ENCODE measurements around the gene AARSD1.
A peak's percentile ranks its signal among the peaks of the same experiment; 100 is the strongest.
"Not testable (repeated sequence)": the region's sequence is repeated elsewhere in the genome, so short reads cannot be mapped to it uniquely, and the experiment has no call there.

Gene AARSD1

DNA sequence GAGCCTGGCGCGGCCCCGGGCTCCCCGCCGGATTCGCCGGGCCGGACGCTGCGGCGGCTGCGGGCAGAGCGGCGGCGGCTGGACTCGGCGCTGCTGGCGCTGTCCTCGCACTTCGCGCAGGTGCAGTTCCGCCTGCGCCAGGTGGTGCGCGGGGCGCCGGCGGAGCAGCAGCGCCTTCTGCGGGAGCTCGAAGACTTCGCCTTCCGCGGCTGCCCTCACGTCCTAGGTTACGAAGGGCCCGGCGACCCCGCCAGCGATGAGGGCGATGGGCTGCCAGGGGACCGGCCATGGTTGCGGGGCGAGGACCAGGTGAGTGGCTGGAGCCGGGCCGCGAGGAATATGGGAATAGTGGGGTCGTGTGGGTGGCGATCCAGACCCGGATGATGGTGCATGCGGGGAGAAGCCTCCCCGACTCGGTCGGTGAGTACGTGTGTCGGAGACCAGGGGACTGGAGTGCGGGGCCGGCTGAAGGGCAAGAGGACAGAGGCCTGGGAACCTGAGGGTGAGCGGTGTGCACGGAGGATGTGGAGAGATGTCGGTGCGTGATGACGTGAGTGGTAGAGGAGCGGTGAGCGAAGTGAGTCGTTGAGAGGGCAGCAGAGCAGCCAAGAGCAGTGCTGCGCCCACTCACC lies 16.6 kb upstream of the AARSD1 start:
- peak; percentile 25 for DNase-seq (ENCODE audit: low read depth, low spot score)

DNA sequence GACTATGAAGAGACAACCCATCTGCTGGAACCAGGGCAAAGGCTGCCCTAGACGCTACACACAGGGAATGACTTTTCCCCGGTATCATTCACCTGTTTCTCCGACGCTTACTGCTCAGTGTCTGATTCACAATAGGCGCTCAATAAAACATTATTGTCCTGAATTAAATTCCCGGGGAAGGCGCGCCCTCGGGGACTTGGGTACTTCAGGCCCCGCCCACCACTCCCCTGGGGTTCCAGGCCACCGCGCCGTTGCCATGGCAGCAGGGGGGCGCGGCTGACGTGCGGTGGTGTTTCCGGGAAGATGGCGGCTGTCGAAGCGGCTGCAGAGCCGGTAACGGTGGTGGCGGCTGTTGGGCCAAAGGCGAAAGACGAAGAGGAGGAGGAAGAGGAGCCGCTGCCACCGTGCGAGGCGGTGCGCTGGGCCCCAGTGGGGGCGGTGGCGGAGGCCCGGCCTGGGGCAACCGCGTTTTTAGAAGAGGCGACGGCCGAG lies 16.1 kb upstream of the AARSD1 start, which contains the start of gene RUNDC1:
RUNDC1 (plus strand) TSS at position 292 of the 492 bp plus-strand sequence; CDS start at position 304, 12 bp downstream.
- DNase-seq (ENCODE audit: low read depth, low spot score): peak; percentile 81

DNA sequence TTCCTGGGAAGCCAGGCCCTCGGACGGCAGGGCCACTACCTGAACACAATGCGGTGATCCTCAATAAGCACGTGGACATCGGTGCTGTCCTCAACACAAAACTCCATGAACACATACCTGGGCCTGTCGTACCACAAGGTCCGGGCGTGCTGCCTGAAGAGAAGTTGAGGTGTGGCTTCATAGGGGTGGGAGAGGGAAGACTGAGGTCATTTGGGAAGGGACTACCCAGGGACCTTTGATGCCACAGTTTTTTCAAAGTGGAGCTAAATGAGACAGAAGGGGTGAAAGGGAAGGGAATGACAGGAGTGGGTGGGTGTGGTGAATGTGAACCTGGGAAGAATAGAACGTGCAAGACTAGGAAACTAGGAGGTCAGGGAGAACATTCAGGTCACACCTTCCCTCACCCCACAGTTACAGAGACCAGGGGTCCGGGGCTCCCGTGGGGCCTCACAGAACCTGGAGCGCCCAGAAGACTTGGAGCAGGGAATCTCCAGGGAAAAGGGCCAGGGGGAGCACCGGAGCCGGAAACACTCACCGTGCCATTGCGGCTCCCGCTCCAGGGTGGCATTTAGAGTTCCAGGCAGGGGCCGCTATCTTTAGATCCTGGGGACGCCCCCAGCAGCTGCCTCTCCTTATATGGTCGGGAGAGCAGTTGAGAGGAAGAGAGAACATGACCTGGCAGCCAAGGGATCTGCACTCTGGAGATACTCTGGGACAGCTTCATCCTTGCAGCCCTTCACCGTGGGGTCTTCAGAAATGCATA lies 15.4 kb upstream of the AARSD1 start, which contains the start of gene PTGES3L:
PTGES3L (minus strand) TSS at position 570 of the 763 bp plus-strand sequence; CDS start at position 543, 27 bp downstream.
- DNase-seq (ENCODE audit: low read depth, low spot score): no peak

DNA sequence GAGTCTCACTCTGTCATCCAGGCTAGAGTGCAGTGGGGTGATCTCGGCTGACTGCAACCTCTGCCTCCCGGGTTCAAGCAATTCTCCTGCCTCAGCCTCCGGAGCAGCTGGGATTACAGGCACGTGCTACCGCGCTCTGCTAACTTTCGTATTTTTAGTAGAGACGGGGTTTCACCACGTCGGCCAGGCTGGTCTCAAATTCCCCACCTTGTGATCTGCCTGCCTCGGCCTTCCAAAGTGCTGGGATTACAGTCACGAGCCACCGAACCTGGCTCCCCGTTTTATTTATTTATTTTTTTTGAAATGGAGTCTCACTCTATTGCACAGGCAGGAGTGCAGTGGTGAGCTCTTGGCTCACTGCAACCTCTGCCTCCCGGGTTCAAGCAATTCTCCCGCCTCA lies 11.4 kb upstream of the AARSD1 start:
- not testable (repeated sequence) for DNase-seq (ENCODE audit: low read depth, low spot score)

DNA sequence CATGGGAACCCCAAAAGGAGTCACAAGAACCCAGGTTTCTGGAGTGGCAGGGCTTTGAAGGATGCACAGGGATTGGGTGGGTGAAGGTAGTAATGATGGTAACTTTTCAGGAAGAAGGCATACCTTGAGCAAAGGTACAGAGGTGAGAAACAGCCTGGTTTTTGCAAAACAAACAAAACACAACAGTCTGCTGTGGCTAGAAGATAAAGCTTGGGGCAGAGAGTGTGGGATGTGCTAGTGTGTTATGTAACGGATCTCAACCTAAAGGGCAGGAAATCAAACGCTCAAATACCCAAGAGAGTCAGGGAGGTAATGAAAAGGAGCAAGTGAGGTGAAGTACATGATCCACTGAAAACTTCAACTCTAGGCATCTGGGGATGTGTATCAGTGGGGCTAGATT lies 11.0 kb upstream of the AARSD1 start:
- DNase-seq (ENCODE audit: low read depth, low spot score): no peak

DNA sequence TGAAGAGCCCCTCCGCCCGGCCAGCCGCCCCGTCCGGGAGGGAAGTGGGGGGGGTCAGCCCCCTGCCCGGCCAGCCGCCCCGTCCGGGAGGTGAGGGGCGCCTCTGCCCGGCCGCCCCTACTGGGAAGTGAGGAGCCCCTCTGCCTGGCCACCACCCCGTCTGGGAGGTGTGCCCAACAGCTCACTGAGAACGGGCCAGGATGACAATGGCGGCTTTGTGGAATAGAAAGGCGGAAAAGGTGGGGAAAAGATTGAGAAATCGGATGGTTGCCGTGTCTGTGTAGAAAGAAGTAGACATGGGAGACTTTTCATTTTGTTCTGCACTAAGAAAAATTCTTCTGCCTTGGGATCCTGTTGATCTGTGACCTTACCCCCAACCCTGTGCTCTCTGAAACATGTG lies 9.1 kb upstream of the AARSD1 start:
- DNase-seq (ENCODE audit: low read depth, low spot score): not testable (repeated sequence)

DNA sequence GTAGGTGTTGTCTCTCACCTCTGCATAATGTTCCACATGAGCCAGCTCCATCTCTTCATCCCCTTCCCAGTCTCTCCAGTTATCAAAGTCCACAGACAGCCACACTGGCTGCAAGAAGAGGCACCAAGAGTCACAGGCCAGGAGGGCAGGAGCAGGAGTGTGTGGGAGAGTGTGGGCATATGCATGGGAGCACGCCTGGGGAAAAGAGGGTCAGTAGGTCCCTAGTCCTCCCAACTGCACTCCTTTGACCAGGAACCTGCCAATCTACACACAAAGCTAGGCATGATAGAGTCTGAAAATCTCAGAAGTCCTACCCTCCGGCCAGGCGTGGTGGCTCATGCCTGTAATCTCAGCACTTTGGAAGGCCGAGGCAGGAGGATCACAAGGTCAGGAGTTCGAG lies 7.3 kb upstream of the AARSD1 start:
- no peak for DNase-seq (ENCODE audit: low read depth, low spot score)

DNA sequence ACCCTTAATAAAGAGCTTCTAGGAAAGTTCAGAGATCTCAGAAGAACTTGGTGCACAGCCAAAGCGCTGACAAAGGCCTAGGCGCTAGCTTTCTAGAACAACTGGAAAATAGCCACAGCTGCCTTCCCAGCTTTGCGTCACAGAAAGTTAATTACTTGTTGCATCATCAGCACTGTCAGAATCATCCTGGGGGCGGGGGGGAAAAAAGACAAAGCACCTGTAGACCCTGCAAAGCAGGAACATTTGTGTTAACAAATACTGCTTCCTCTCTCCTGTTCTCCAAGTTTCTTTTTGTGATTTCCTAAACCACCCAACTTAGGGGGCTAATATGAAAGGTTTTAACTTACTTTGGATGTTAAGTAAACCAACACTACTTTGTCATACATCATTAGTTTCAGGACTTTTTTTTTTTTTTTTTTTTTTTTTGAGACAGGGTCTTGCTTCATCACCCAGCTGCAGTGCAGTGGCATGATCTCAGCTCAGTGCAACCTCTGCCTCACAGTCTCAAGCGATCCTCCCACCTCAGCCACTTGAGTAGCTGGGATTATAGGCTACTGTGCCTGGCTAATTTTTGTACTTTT lies 4.8 kb upstream of the AARSD1 start:
- DNase-seq (ENCODE audit: low read depth, low spot score): no peak

DNA sequence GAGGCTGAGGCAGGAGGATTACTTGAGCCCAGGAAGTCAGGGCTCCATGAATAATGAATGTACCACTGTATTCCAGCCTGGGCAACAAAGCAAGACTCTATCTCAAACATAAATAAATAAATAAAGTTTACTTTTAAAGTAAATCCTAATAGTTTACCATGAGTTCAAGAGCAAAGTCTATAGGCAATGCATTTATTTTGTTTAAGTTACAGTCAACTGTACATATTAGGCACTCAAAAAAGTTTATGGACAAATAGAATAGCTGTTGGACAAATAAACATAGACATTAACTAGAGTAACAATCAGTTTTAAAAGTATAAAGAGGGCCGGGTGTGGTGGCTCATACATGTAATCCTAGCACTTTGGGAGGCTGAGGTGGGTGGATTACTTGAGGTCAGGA lies 3.7 kb upstream of the AARSD1 start:
- no peak for DNase-seq (ENCODE audit: low read depth, low spot score)

DNA sequence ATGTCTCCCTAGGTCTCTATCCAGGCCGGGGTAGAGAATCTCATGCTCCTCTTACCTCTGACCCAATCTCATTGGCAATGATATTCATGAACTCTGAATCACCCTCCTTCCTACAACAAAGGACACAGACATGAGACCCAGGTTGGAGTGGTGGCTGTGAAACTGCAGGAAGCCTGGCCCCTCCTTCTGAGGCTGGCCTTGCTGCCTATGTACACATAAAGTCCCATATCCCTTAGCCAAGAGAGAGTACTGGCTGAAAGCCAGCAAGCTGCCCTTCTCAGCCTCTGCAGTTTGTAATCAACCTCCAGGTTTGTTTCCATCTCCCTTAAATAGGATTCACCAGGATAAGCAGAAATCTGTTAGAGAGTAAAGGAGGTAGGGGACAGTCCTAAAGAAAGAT lies 10.6 kb downstream of the AARSD1 start:
- no peak for DNase-seq (ENCODE audit: low read depth, low spot score)

DNA sequence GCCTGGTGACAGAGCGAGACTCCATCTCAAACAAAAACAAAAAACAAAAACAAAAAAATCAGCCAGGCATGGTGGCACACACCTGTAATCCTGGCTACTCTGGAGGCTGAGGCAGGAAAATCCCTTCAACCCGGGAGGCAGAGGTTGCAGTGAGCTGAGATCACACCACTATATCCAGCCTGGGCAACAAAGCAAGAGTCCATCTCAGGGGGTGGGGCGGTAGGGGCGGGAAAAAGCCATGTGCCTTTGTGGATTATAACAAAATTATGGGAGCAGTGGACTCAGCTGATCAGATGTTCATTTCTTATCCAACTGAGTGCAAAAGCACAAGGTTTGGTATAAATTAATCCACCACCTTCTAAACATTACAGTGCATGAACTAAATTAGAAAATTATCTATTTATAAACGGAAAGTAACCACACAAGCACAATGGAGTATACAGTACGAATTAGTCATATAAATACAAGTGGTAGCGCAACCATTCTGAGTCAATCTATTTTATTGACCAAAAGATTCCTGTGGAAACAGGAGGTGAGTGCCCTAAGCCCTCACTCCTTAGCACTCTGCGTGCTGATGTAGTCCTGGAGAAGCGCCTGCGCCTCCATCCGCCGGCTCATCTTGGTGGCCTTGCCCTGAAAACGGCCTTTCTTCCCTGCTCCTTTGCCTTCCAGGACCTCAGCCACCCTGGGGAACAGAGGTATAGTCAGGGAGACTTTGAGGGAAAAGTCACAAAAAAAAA lies 14.0 kb downstream of the AARSD1 start:
- no peak for DNase-seq (ENCODE audit: low read depth, low spot score)

DNA sequence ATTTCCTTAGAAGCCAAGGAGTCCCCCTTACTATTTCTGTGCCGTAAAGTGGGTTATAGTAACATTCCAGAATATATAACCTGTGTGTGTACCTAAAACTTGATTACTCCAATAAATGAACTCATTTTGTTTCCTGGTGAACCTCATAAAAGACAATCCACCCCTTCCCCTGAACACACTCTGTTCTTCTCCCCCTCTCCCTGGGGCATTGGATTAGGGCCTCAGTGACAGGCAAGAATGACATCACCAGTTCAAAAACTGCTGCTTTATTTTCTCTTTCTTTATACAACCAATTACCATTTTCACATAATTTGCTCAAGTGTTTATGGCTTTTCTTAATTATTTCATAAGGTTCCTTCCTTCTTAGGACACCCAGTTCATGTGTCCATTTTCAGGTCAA lies 17.4 kb downstream of the AARSD1 start:
- DNase-seq (ENCODE audit: low read depth, low spot score): no peak

DNA sequence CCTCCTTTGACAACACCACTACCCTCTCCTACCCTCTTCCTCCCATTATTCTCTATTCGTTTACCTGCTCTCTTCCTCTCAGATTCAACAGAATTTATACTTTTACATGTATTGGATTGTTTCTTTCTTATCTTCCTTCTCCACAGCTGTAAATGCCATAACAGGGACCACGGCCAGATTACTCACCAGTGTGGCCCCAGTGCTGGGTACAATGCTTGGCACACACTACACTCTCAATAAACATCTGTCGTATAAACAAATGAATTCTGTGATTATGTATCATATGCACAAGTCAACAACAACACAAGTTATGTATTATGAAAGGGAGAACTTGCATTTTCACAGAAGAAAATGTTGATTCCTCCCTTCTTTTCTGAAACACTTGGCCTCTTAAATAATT lies 20.0 kb downstream of the AARSD1 start:
- DNase-seq (ENCODE audit: low read depth, low spot score): no peak

DNA sequence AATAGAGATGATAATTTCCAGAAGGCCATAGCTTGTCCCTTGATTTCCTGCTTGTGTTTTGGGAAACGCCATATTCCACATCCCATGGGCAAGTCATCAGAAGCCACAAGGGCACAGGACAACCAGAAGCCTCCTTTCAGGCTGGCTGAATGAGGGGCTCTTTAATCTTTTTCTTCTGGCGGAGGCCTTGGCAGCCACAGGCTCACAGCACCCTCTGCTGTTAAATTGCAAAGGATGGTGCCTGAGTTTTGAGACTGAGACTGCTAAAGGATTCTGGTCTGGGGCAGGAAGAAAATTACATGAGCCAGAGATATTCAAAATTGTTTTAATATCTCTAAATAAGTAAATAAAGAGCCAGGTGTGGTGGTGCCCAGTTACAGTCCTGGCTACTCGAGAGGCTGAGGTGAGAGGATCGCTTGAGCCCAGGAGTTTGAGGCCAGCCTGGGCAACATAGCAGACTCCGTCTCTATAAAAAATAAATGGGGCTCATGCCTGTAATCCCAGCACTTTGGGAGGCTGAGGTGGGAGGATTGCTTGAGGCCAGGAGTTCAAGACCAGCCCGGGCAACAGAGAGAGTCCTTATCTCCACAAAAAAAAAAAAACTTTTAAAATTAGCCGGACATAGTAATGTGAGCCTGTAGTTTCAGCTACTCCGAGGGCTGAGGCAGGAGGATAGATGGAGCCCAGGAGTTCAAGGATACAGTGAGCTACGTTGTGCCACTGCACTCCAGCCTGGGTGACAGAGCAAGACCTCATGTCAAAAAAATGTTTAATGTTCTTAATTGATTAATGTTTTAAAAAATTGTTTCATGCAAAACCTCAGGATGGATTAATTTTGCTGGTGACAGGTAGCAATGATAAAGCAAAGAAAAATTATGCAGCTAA lies 26.3 kb downstream of the AARSD1 start:
- DNase-seq (ENCODE audit: low read depth, low spot score): no peak

DNA sequence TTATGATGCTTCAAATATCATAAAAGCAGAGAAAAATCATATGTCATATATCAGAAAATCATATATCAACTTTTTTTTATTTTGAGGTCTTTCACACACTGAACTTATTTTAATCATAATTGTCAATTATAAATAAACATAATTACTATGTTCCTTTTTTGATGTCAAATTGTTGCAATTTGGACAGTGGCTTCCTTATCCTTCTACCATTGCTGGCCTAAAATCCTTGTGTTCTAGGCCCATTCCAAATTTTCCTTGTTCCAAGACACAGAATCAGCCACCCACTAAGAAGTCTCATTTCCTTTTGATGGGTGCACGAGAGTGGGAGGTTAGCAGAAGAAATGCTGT lies 34.8 kb downstream of the AARSD1 start:
- no peak for DNase-seq (ENCODE audit: low read depth, low spot score)

DNA sequence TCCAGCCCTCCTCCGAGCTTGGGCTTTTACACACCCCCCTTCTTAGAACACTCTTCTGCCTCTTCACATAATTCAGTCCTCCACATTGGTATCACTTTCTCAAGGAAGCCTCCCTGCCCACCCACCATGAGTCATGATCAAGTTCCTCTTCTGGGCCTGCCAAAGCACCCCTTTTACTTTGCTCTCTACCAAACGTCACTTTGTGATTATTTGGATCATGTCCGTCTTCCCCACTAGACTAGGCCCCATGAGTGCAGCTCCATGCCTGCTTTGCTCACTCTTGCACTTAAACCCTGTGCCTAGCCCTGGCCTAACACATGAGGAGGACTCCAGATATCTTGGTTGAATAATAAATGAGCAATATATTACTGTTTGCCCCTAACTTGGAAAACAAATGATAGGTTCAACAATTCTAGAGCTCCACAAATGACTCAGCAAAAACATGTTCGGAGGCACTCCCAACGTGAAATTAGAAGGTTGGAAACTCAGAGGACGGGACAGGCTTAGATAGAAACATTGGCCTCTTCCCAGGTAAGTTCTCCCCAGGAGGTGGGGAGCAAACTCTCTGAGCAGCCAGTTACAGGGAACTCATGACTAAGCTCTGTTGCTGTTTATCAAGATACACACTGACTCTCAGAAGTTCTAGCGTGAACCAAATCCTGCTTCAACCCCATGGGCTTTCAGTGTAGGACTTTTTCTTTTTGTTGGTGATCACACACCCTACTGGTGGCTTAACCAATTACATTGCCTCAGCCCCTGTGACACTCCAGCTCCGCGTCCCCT lies 35.3 kb downstream of the AARSD1 start:
- peak; percentile 9 for DNase-seq (ENCODE audit: low read depth, low spot score)

DNA sequence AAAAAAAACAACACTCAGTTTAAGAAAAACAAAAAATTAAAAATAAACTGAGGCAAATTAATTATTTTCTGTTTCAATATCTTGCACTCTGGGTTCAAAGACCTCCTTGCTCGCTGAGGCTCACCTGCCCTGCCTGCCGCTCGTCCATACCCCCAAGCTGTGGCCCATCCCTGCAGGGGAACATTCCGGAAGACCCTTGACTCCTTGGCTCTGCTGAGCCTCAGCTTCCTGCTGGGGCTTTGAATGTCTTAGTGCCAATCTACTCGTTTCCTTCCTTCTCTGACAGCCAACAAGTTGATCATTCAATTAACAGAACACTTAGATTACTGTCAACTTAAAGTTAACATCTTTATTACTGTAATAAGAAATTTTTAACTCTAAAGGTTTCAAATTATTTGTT lies 39.4 kb downstream of the AARSD1 start:
- DNase-seq (ENCODE audit: low read depth, low spot score): no peak

DNA sequence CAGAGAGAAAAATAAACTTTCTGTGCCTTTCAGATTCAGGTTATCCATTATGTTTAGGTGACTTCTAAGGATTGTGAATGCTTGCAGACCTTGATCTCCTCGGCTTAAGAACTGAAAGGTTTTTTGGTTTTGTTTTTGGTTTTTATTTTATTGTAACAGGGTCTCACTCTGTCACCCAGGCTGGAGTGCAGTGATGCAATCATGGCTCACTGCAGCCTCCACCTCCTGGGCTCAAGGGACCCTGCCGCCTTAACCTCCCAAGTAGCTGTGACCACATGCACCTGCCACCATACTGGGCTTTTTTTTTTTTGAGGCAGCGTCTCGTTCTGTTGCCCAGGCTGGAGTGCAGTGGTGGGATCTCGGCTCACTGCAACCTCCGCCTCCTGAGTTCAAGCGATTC lies 40.8 kb downstream of the AARSD1 start:
- not testable (repeated sequence) for DNase-seq (ENCODE audit: low read depth, low spot score)

DNA sequence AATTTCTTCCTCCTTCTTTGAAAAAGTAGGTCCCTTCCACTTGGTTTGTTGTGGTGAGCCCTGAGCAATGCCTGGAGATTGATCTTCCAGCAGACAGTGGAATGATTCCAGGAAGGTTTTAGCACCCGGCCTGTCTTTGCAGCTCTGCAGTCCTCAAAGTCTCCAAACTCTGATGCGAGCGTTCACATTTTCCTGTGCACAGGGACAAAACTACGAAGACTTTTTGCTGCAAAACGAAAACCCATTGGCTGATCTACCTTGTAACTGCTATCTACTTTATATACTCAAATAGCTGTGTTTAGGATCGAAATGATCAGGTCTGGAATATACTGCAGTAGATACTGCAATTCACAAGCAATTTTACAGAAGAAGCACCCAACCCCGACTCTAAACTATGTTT lies 42.0 kb downstream of the AARSD1 start:
- no peak for DNase-seq (ENCODE audit: low read depth, low spot score)

DNA sequence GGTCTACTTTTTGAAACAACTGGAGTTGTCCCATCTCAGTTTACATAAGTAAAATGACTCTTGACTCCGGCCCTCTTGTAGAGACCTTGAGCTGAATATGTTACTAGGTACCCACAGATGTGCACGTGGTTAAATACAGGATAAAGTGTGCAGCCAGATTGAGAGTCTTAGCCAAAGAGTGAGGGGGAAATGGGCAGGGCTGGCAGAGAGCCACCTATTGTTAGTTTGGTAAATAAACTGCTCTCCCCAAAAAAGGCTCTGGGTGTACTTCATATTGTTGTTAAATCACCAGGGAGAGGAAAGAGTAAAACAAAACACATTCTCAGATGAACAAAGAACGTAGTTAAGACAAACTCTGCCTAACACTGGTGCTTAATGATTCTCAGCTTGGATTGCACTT lies 43.3 kb downstream of the AARSD1 start:
- no peak for DNase-seq (ENCODE audit: low read depth, low spot score)

Measured in activated naive CD8-positive, alpha-beta T cell treated with anti-CD3 and anti-CD28 coated beads, Interleukin-2, amount 50 U/mL, for 16 hours (primary cell).